Stimulated activated CD4-positive, alpha-beta T cell treated with anti-CD3 and anti-CD28 coated beads, TNF-alpha, amount 100 ng/mL, for 48 hours (primary cell): ENCODE measurements around the gene TFDP1.
"Not testable (repeated sequence)": the region's sequence is repeated elsewhere in the genome, so short reads cannot be mapped to it uniquely, and the experiment has no call there.

Experiments
- DNase-seq, 3 donors: peaks; one replicate each; pipeline ENCODE4 v3.0.0-alpha.2; 2020; ENCODE audit warnings: low read depth in 3 of 3

TFDP1 gene

DNA sequence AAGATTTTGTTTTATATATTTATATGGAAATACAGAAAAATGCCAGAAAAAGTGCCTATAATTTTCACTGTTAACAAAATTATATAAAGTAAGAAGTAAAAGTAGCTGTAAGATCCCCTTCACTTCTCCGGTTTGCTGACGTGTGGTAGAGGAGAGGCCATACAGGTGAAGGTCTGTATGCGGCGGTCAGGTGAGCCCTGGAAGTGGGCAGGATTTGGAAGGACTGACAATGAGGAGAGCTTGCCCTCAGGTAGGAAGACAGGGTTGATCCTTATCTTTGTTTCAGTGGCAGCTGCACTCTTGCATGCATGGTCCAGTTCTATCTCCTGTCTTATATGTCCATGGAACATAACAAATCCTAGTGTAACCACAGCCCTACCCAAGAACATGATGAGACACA, 16.9 kb upstream of the TFDP1 start:
- DNase-seq, result no peak

DNA sequence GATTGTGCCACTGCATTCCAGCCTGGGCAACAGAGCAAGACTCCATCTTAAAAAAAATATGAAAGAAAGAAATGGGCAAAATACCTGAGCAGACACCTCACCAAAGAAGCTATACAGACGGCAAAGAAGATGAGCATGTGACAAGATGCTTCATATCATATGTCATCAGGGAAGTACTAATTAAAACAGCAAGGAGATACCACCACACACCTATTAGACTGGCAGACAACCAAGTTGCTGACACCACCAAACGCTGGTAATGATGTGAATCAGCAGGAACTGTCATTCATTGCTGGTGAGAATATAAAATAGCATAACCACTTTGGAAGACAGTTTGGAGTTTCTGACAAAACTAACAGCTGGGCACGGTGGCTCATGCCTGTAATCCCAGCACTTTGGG, 11.5 kb upstream of the TFDP1 start:
- no peak for DNase-seq

DNA sequence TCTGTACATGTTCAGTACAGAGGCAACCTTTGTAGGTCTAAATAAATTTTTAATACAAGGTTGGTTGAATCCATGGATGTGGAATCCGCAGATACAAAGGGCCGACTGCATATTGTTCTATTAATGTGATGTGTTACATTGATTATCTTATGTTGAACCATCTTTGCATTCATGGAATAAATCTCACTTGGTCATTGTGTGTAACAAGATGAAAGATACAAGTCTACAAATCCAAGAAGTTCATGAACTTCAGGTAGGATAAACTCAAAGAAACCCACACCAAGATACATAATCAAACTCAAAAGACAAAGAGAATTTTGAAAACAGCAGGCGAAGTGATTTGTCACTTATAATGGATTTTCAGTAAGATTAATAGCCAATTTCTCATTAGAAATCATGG, 8.0 kb upstream of the TFDP1 start:
- DNase-seq, result no peak

DNA sequence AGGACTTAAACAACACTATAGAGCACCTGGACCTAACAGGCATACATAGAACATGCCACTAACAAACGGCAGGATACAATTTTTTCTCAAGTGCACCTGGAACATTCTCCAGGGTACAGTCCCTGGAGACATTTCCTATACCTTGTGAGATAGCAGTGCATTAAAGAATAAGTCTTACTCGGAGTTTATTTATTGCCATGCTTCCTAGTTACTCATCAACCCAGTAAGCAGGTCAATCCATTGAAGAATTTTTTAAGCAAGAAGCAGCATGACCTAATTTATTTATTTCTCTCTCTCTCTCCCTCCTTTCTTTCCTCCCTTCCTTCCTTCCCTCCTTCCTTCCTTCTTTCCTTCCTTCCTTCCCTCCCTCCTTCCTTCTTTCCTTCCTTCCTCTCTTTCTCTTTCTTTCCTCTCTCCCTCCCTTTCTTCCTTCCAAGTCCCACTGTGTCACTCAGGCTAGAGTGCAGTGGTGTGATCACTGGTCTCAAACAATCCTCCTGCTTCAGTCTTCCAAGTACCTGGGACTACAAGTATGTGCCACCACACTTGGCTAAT, 6.6 kb upstream of the TFDP1 start:
- DNase-seq, result no peak

- no peak for DNase-seq
Observed at GRCh38 chr13:113579686-113580085, 4.9 kb upstream of the TFDP1 start.

DNA sequence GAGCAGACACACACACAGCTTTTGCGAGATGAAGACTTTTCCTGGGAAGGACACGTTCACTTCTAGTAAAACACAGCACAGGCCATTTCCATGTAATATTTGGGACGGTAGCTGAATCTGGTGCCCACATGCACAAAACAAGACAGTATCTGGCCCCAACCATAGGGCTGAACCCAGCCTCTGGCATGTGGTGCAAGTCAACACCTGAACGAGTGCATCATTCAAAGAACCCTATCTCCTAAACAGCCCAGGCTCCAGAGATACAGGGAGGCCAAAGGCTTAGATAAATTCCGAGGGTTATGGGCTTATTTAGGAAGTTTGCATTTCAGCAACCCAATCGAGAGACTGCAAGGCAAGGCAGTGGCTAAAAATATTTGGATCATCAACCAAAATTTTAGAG, 2.7 kb upstream of the TFDP1 start:
- DNase-seq, result no peak

GRCh38 chr13:113582841-113583631, 1.5 kb upstream of the TFDP1 start:
- no peak for DNase-seq

GRCh38 chr13:113584870-113585671, 518 bp downstream of the TFDP1 start:
- DNase-seq, result peak in 1 of 3 donors; percentile 16

DNA sequence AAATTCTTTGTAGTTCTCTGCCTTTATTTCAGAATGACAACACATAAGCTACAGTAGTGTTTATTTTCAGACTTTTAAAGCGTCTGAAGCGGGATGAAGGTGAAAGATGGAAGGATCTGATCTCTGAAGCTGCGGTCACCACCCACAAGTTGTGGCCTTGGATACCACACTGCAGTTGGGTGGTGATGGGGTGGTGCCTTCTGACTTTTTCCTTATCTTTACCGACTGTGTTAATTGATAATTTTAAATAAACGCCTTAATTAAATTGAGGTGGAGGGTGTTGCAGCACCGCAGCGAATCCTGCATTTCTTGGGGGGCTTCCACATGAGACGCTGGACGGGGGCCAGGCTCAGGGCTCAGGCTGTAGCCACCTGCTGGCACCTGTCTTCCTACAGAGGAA, 1.3 kb downstream of the TFDP1 start:
- no peak for DNase-seq

DNA sequence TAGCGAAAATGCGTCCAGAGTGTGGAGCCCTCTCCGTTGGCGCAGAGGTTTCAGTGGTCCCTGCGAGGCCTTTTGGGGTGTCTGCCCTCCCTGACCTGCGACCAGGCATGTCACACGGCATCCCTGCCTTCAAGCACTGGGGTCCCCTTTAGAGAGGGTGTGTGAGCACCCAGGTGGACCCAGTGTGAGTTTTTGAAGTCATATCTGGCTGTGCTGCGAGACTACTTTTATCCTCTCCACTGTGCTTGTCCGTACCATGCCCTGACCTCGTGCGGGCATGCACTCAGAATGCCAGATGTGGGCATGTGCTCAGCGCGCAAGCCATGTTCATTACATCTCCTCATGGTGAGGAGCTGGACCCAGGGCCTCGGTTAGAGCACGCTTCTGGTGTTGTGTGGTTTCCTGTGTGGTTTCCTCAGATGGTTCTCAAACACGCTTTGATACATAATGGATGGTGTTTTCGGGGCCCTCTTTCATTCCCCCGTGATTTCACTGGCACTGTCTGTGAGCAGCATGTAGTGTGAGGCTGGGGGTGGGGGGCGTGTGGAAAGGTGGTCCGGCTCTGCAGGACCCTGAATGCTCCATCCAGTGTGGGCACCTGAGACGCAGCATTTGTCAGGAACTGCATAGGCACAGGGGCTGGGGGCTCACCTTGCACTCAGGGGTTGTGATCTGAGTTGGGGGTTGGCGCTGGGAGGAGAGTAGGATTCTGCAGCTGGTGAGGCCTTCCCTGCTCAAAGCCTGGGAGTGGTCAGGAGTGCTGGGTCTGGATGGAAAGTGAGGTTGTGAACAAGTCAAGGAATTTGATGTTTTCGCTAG, 2.3 kb downstream of the TFDP1 start:
- no peak for DNase-seq

DNA sequence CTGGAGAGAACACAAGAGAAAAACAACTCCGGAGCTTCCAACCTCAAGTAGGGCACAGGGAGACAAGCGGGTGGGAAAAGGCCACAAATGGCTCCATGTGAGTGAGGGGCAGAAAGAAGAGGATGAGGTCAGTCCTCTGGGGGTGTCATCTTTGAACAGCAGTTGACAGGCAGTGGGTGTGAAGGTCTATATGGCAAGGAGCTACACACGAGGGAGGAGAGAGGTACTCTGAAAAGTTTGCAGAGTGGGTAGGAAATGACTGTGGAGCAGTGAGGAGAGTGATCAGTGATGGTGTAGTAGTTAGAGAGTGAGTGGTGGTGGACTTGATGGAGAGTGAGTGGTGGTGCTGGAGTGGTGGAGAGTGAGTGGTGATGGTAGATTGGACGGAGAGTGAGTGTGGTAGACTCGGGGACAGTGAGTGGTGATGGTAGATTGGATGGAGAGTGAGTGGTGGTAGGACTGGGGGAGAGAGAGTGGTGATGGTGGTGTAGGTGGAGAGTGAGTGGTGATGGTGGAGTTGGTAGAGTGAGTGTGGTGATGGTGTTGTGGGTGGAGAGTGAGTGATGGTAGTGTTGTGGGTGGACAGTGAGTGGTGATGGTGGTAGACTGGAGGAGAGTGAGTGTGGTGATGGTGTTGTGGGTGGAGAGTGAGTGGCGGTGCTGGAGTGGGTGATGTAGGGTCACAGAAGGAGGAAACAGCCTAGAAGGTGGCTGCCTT, 4.0 kb downstream of the TFDP1 start:
- DNase-seq, result no peak

- DNase-seq, result no peak
Observed at GRCh38 chr13:113589251-113589960, 4.9 kb downstream of the TFDP1 start.

DNA sequence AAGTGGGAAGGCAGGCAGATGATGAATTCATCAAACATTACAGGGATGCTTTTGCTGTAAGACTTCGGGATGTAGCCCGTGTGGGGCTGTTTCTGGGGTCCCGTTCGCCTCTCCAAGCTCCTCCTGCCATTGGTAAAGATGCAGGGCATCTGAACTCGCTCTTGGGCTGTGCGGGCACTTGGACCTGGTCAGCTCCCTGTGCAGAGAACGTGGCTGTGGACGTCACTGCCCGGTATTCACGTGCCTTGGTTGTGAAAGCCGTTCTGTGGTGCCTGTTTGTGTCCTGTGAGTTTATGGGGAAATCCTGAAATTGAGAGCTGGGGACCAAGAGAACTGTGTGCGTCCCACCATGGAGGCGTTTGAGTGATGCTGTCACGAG, 5.4 kb downstream of the TFDP1 start:
- no peak for DNase-seq

- DNase-seq, result no peak
Observed at GRCh38 chr13:113591750-113592149, 7.2 kb downstream of the TFDP1 start.

DNA sequence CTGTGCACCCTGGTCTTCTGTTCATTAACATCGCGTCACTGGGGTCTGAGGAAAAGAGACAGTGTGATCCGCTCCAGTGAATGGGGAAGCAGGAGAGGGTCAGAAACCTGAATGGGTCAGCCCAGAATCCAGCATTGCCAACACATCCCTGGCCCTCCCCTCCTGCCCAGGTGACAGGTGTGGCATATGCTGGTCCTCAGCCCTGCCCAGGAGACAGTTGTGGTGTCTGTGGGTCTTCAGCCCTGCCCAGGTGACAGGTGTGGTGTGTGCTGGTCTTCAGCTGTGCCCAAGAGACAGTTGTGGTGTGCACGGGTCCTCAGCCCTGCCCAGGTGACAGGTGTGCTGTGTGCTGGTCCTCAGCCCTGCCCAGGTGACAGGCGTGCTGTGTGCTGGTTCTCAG, 8.0 kb downstream of the TFDP1 start:
- DNase-seq, result no peak

- DNase-seq, result not testable (repeated sequence)
Observed at GRCh38 chr13:113594066-113594821, 9.7 kb downstream of the TFDP1 start.

GRCh38 chr13:113595131-113595530, 10.6 kb downstream of the TFDP1 start:
- DNase-seq, result no peak

DNA sequence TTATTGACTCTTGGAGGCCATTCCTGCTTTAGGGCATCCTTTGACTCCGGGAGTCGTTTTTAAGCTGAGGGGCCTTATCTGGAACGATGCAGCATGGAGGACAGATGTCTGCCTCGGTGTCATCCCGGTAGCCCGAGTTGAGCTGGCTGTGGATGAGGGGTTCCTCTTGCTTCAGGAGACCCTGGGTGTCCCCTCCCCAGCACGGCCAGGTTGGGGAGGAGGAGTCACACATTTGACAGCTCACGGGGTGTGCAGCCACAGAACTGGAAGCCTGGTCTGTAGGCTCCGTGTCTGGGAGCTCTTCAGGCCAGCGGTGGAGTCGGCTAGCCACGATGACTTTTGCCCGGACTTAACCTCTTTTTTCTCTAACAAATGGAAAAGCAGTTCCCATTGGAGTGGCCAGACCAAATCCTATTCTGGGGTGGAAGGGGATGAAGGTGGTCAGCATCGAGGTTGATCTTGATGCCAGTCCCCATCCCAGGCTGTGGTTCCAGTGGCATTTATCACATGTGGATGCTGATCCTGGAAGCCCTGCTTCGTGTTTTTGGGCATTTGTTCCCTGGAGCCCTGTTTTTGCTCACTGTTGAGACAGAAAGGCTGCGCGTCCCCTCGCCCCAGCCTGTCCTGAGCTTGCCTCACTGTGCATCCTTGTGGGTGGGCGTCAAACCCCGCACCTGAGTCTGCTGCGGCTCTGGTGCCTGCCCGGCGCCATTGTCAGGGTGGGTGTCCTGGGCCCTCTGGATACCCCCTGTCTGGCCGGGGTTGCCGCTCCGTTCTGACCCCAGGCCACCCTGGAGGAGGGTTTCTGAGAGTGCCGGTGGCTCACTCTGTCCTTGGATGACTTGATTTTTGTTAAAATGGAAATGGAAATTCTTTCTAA, 12.0 kb downstream of the TFDP1 start:
- no peak for DNase-seq
